SK-N-SH (cell line): ENCODE results near the gene ARL14EPL. TPM values are rescaled to one million over a fixed set of nuclear protein-coding genes. Genes with fewer than 3 reads are reported as not detected.

Experiments
- CTCF ChIA-PET: fragments of 300-600, 350-600 bp; formaldehyde crosslinking; extraction: SDS; loops from one replicate; lab custom pipeline; 2021; lab: Yijun Ruan, JAX
- POLR2A ChIA-PET: fragments of 350-600 bp; sonication (Branson Sonifier 250); formaldehyde crosslinking; extraction: SDS; loops from one replicate; lab custom pipeline; 2020; ENCODE audit warnings: antibody characterized with exemption, inconsistent platforms; lab: Yijun Ruan, JAX
- DNase-seq: peaks from one replicate; pipeline ENCODE4 v3.0.0; 2012
- H2AFZ ChIP-seq: fragments of 200-600 bp; sonication (generic); 2 replicates; pipeline ENCODE4 v1.8.1; 2016; ENCODE audit warnings: antibody characterized with exemption, mild to moderate bottlenecking, low read depth
- H3F3A ChIP-seq: fragments of 200-600 bp; sonication (generic); replicated peaks from 2 replicates; pipeline ENCODE3; 2016; ENCODE audit warnings: antibody characterized with exemption, mild to moderate bottlenecking; ENCODE audit not compliant: insufficient read depth
- H3K27ac ChIP-seq, 2 experiments: fragments of 200-500 bp in 1 of 2; fragments of 200-600 bp in 1 of 2; sonication (Bioruptor generic) in 1 of 2; sonication (generic), shearing (Covaris generic) in 1 of 2; 2 replicates each; pipeline versions ENCODE4 v1.5.1 to v1.6.1; 2014 to 2016; ENCODE audit warnings: low read depth in 2 of 2, inconsistent platforms in 1 of 2, low read length in 1 of 2, mild to moderate bottlenecking in 1 of 2, mixed read lengths in 1 of 2
- H3K27me3 ChIP-seq: fragments of 200-600 bp; sonication (generic), shearing (Covaris generic); 2 replicates; pipeline ENCODE4 v1.6.1; 2016; ENCODE audit warnings: mixed run types; ENCODE audit not compliant: insufficient read depth
- H3K36me3 ChIP-seq, 2 experiments: fragments of 200-500 bp in 1 of 2; fragments of 200-600 bp in 1 of 2; sonication (Bioruptor generic) in 1 of 2; sonication (generic) in 1 of 2; replicated peaks in 1 of 2; 2 replicates each; pipeline versions ENCODE3 to v1.5.1; 2014 to 2016; ENCODE audit warnings: low read length in 1 of 2, mild to moderate bottlenecking in 1 of 2; ENCODE audit not compliant: insufficient read depth in 2 of 2, control insufficient read depth in 1 of 2
- H3K4me1 ChIP-seq, 2 experiments: fragments of 200-500 bp in 1 of 2; fragments of 200-600 bp in 1 of 2; sonication (Bioruptor generic) in 1 of 2; sonication (generic), shearing (Covaris generic) in 1 of 2; 2 replicates each; pipeline versions ENCODE4 v1.5.1 to v1.6.1; 2014 to 2016; ENCODE audit warnings: low read depth in 1 of 2, low read length in 1 of 2, mixed run types in 1 of 2; ENCODE audit not compliant: insufficient read depth in 2 of 2, control insufficient read depth in 1 of 2
- H3K4me2 ChIP-seq: fragments of 200-600 bp; sonication (generic), shearing (Covaris generic); 2 replicates; pipeline ENCODE4 v1.6.1; 2017; ENCODE audit warnings: mixed run types
- H3K4me3 ChIP-seq, 2 experiments: fragments of 200-500 bp in 1 of 2; fragments of 200-600 bp in 1 of 2; sonication (Bioruptor generic) in 1 of 2; sonication (generic), shearing (Covaris generic) in 1 of 2; 2 replicates each; pipeline versions ENCODE4 v1.5.1 to v1.8.1; 2014 to 2016; ENCODE audit warnings: low read depth in 2 of 2, inconsistent platforms in 1 of 2, low read length in 1 of 2, mild to moderate bottlenecking in 1 of 2, mixed read lengths in 1 of 2, moderate library complexity in 1 of 2
- H3K79me2 ChIP-seq: fragments of 200-600 bp; sonication (generic); 2 replicates; pipeline ENCODE4 v1.8.1; 2017; ENCODE audit warnings: mild to moderate bottlenecking; ENCODE audit not compliant: insufficient read depth
- H3K9ac ChIP-seq: fragments of 200-600 bp; sonication (generic); 2 replicates; pipeline ENCODE4 v1.6.1; 2017; ENCODE audit warnings: mixed run types
- H3K9me2 ChIP-seq: fragments of 200-600 bp; sonication (generic); 2 replicates; pipeline ENCODE4 v1.6.1; 2017; ENCODE audit warnings: mixed run types
- H3K9me3 ChIP-seq: fragments of 200-600 bp; sonication (generic); 2 replicates; pipeline ENCODE4 v1.6.1; 2017; ENCODE audit warnings: mixed run types, mild to moderate bottlenecking, moderate library complexity
- H4K20me1 ChIP-seq: fragments of 200-600 bp; sonication (generic); 2 replicates; pipeline ENCODE4 v1.6.1; 2017; ENCODE audit warnings: mild to moderate bottlenecking, mixed run types; ENCODE audit not compliant: insufficient read depth
- CHD2 ChIP-seq: fragments of 150-350 bp; IDR thresholded peaks from 2 replicates; pipeline ENCODE4 v1.6.1; 2018; ENCODE audit warnings: low read length; ENCODE audit not compliant: partially characterized antibody
- EP300 ChIP-seq, 2 experiments: IDR thresholded peaks; 2 replicates each; pipeline versions ENCODE4 v1.4.0 to v1.6.1; 2012; ENCODE audit warnings: borderline replicate concordance in 1 of 2, low read depth in 1 of 2, low read length in 1 of 2
- FOXJ3 ChIP-seq: sonication (generic); formaldehyde crosslinking; IDR thresholded peaks from 2 replicates; pipeline ENCODE4 v1.5.1; 2020; ENCODE audit warnings: mild to moderate bottlenecking, missing genetic modification reagents
- FOXM1 ChIP-seq: IDR thresholded peaks from 2 replicates; pipeline ENCODE4 v1.4.0; 2012; ENCODE audit warnings: low read depth, mild to moderate bottlenecking
- JUND ChIP-seq: IDR thresholded peaks from 2 replicates; pipeline ENCODE4 v1.4.0; 2012
- MEF2A ChIP-seq: IDR thresholded peaks from 2 replicates; pipeline ENCODE4 v1.4.0; 2012; ENCODE audit warnings: low read depth, borderline replicate concordance
- NFIC ChIP-seq: IDR thresholded peaks from 2 replicates; pipeline ENCODE4 v1.4.0; 2012; ENCODE audit warnings: borderline replicate concordance
- RCOR1 ChIP-seq: fragments of 150-350 bp; IDR thresholded peaks from 2 replicates; pipeline ENCODE4 v1.6.1; 2017; ENCODE audit warnings: antibody characterized with exemption, low read length
- REST ChIP-seq: IDR thresholded peaks from 2 replicates; pipeline ENCODE4 v1.6.1; 2012; ENCODE audit warnings: mild to moderate bottlenecking, low read depth, low read length, moderate library complexity
- TAF1 ChIP-seq: IDR thresholded peaks from 2 replicates; pipeline ENCODE4 v1.6.1; 2012; ENCODE audit warnings: low read depth, mild to moderate bottlenecking, low read length, moderate library complexity, borderline replicate concordance
- TCF12 ChIP-seq: IDR thresholded peaks from 2 replicates; pipeline ENCODE4 v1.4.0; 2012
- TEAD4 ChIP-seq: IDR thresholded peaks from 2 replicates; pipeline ENCODE4 v1.4.0; 2012; ENCODE audit warnings: mild to moderate bottlenecking, borderline replicate concordance; ENCODE audit not compliant: insufficient read depth
- USF1 ChIP-seq: IDR thresholded peaks from 2 replicates; pipeline ENCODE4 v1.4.0; 2012; ENCODE audit warnings: low read depth, borderline replicate concordance
- USF2 ChIP-seq: fragments of 150-350 bp; IDR thresholded peaks from 2 replicates; pipeline ENCODE4 v1.6.1; 2017; ENCODE audit warnings: antibody characterized with exemption, low read length, low read depth, borderline replicate concordance
- YY1 ChIP-seq: IDR thresholded peaks from 2 replicates; pipeline ENCODE4 v1.4.0; 2012; ENCODE audit warnings: low read depth, mild to moderate bottlenecking
- WGBS: methylation state at CpG from one replicate; pipeline ENCODE4 v1.1.6; 2017; ENCODE audit warnings: low lambda C conversion rate; 5-methylcytosine and 5-hydroxymethylcytosine counted together
- polyA plus RNA-seq, 3 experiments: library from polyadenylated mRNA; depleted of rRNA; stranded (reverse); fragments of >200 nt; gene quantifications; 2 replicates each; pipeline ENCODE4 v1.2.3, GENCODE V29; 2012

ARL14EPL gene
- polyA plus RNA-seq, 1 of the 3 experiments (the other 2 are of a cell fraction): not detected

GRCh38 chr5:116042375-116042774, 10.1 kb downstream of the ARL14EPL start:
- Histone ChIP-seq H3K27ac (no peak overlapping the region), H3F3A (no peaks in the 10 kb centered on the region), H3K9me3 (no peaks in the 10 kb centered on the region), H3K9me2 (no peaks in the 10 kb centered on the region), H3K27me3 (no peaks in the 10 kb centered on the region; the same call in 1 of the 2 replicates), H3K9ac (no peak overlapping the region), H3K79me2 (no peaks in the 10 kb centered on the region), H2AFZ (no peak overlapping the region), H3K4me2 (no peak overlapping the region), H3K4me3 (no peak overlapping the region), H4K20me1 (no peaks in the 10 kb centered on the region), H3K36me3 (no peaks in the 10 kb centered on the region), H3K4me1 (no peaks in the 10 kb centered on the region)
- ChIA-PET POLR2A (no interaction called here), CTCF (interaction anchor here (1.0 kb wide), 1 partner anchor 25 kb away, joined by 3 read pairs; no protein-coding TSS in a partner anchor)
- no peak for TF ChIP-seq TEAD4
- no peak for TF ChIP-seq NFIC
- no peak for TF ChIP-seq JUND
- TF ChIP-seq EP300 (IDR thresholded peaks at IDR 0.05; ENCODE audit: borderline replicate concordance in 1 of 2, low read depth in 1 of 2, low read length in 1 of 2): no peak
- no peak for TF ChIP-seq FOXM1
- no peak for TF ChIP-seq FOXJ3 (CRISPR knock-in tag)
- no peak for TF ChIP-seq REST
- TF ChIP-seq YY1: no peak
- no peak for TF ChIP-seq USF1
- TF ChIP-seq RCOR1: no peak
- TF ChIP-seq CHD2: no peak
- DNase-seq: no peak

- ChIA-PET POLR2A (no interaction called here), CTCF (no interaction called here)
- Histone ChIP-seq H3K4me2 (no peak overlapping the region), H3K9ac (no peak overlapping the region), H3K27me3 (no peaks in the 10 kb centered on the region), H3K9me3 (no peaks in the 10 kb centered on the region), H3F3A (no peaks in the 10 kb centered on the region), H2AFZ (no peak overlapping the region), H3K4me1 (no peaks in the 10 kb centered on the region), H3K9me2 (no peaks in the 10 kb centered on the region), H3K4me3 (no peak overlapping the region), H3K79me2 (no peaks in the 10 kb centered on the region), H3K27ac (no peak overlapping the region), H3K36me3 (no peaks in the 10 kb centered on the region), H4K20me1 (no peaks in the 10 kb centered on the region)
- no peak for DNase-seq
- WGBS: 61% methylated on average over 3 of the region's 3 CpGs
- TF ChIP-seq MEF2A: no peak
- TF ChIP-seq FOXJ3 (CRISPR knock-in tag): no peak
- no peak for TF ChIP-seq REST
- TF ChIP-seq TCF12: no peak
- no peak for TF ChIP-seq USF2
- TF ChIP-seq CHD2: no peak
- no peak for TF ChIP-seq TAF1
Measured at GRCh38 chr5:116044073-116044472, 11.8 kb downstream of the ARL14EPL start.
